SHP77 (cell line): ENCODE data around the gene YRDC.
"Not testable (repeated sequence)": the region's sequence is repeated elsewhere in the genome, so short reads cannot be mapped to it uniquely, and the experiment has no call there.

Source experiments
- DNase-seq, 2 experiments: peaks; one replicate each; lab custom pipeline; 2025; lab: John Stamatoyannopoulos, UW

Gene YRDC

GRCh38 chr1:37821481-37821880 is 13.5 kb upstream of the YRDC start:
- DNase-seq: no peak

GRCh38 chr1:37817481-37817880 is 9.5 kb upstream of the YRDC start:
- DNase-seq: no peak

GRCh38 chr1:37814252-37814651 is 6.2 kb upstream of the YRDC start:
- no peak for DNase-seq

GRCh38 chr1:37813529-37814145 is 5.6 kb upstream of the YRDC start:
- no peak for DNase-seq

GRCh38 chr1:37811027-37811655 is 3.1 kb upstream of the YRDC start:
- peak; percentile 73 to 75 for DNase-seq

- DNase-seq: no peak
Measured at GRCh38 chr1:37809942-37810341, 1.9 kb upstream of the YRDC start.

- DNase-seq: peak; percentile 60 to 72
Measured at GRCh38 chr1:37808369-37809319, 636 bp upstream of the YRDC start.

GRCh38 chr1:37807220-37807554 is 821 bp downstream of the YRDC start:
- no peak for DNase-seq

- DNase-seq: no peak
Measured at GRCh38 chr1:37802439-37802838, 5.6 kb downstream of the YRDC start.

GRCh38 chr1:37797750-37798345 is 10.2 kb downstream of the YRDC start:
- no peak for DNase-seq

- peak in 1 of 2 experiments; percentile 18 for DNase-seq
Measured at GRCh38 chr1:37795340-37796125, 12.5 kb downstream of the YRDC start.

- peak; percentile 12 to 13 for DNase-seq
Measured at GRCh38 chr1:37794372-37795339, 13.4 kb downstream of the YRDC start.

GRCh38 chr1:37793773-37794371 is 14.1 kb downstream of the YRDC start, which contains the start of gene MANEAL:
TSS of gene MANEAL (plus strand) at chr1:37793847. CDS start at chr1:37794183, 336 bp downstream.
- peak in 1 of 2 experiments; percentile 62 for DNase-seq

- no peak for DNase-seq
Measured at GRCh38 chr1:37792943-37793686, 14.9 kb downstream of the YRDC start.

- DNase-seq: no peak
Measured at GRCh38 chr1:37782491-37782890, 25.5 kb downstream of the YRDC start.

- DNase-seq: no peak
Measured at GRCh38 chr1:37778654-37779053, 29.4 kb downstream of the YRDC start.

GRCh38 chr1:37776946-37777516 is 31.0 kb downstream of the YRDC start:
- DNase-seq: no peak

- DNase-seq: not testable (repeated sequence)
Measured at GRCh38 chr1:37771440-37771839, 36.6 kb downstream of the YRDC start.

- no peak for DNase-seq
Measured at GRCh38 chr1:37767488-37767887, 40.5 kb downstream of the YRDC start.
